HCT116 (cell line): Measurements from ENCODE around the gene ZNF592. TPM values are rescaled to one million over a fixed set of nuclear protein-coding genes. Genes with fewer than 3 reads are reported as not detected.

Source experiments
- ATAC-seq: fragments of 200-7000 bp; cut with Tn5 transposase; 2 replicates; pipeline ENCODE4 v1.9.1; 2020; ENCODE audit warnings: mild to moderate bottlenecking, moderate library complexity
- BruUV-seq: library from RNA; stranded (reverse); fragments of 400-500 nt; replicated peaks from 2 replicates; lab custom pipeline; 2021; lab: Mats Ljungman, UMichigan
- CTCF ChIA-PET: fragments of 300-600 bp; sonication (Branson Sonifier 250); formaldehyde crosslinking; loops from one replicate; lab custom pipeline; 2021; ENCODE audit warnings: antibody characterized with exemption; lab: Charles Lee
- POLR2A ChIA-PET: fragments of 300-600, 350-600 bp; sonication (Branson Sonifier 250); formaldehyde crosslinking; loops from one replicate; lab custom pipeline; 2021; ENCODE audit warnings: antibody characterized with exemption; lab: Charles Lee
- RAD21 ChIA-PET, 2 experiments: fragments of 300-600 bp; sonication (Branson Sonifier 250); formaldehyde crosslinking; loops; one replicate each; lab custom pipeline; 2023; ENCODE audit warnings: low total read pairs in 2 of 2; ENCODE audit not compliant: uncharacterized antibody in 2 of 2, unreplicated experiment in 2 of 2, low non-redundant PET in 1 of 2; lab: Charles Lee
- DNase-seq: peaks from one replicate; pipeline ENCODE4 v3.0.0-alpha.2; 2010; ENCODE audit warnings: low read depth, low spot score
- H2AFZ ChIP-seq: fragments of 200-600 bp; shearing (Covaris generic), sonication (generic); 2 replicates; pipeline ENCODE4 v1.6.1; 2017; ENCODE audit warnings: low read depth, mixed run types, mixed read lengths, antibody characterized with exemption, low read length; ENCODE audit not compliant: poor library complexity, severe bottlenecking
- H3K27ac ChIP-seq: 2 replicates; pipeline ENCODE4 v1.5.1; 2012; ENCODE audit warnings: low read depth, low read length
- H3K27me3 ChIP-seq: fragments of 200-600 bp; sonication (generic); 2 replicates; pipeline ENCODE4 v1.6.1; 2016; ENCODE audit warnings: mixed run types, low read length, mixed read lengths; ENCODE audit not compliant: insufficient read depth
- H3K36me3 ChIP-seq, 2 experiments: fragments of 200-500 bp in 1 of 2; fragments of 200-600 bp in 1 of 2; sonication (Bioruptor generic) in 1 of 2; sonication (generic) in 1 of 2; 2 replicates each; pipeline versions ENCODE4 v1.5.1 to v1.6.1; 2014 to 2016; ENCODE audit warnings: low read length in 2 of 2, inconsistent platforms in 1 of 2, mixed read lengths in 1 of 2, mixed run types in 1 of 2; ENCODE audit not compliant: insufficient read depth in 2 of 2, control insufficient read depth in 1 of 2
- H3K4me1 ChIP-seq, 2 experiments: fragments of 200-600 bp in 1 of 2; sonication (generic) in 1 of 2; 2 replicates each; pipeline versions ENCODE4 v1.5.1 to v1.6.1; 2012 to 2017; ENCODE audit warnings: low read length in 2 of 2, inconsistent platforms in 1 of 2, mild to moderate bottlenecking in 1 of 2, mixed read lengths in 1 of 2, mixed run types in 1 of 2, moderate library complexity in 1 of 2; ENCODE audit not compliant: insufficient read depth in 2 of 2, control insufficient read depth in 1 of 2
- H3K4me2 ChIP-seq: fragments of 200-600 bp; sonication (generic); 2 replicates; pipeline ENCODE4 v1.6.1; 2017; ENCODE audit warnings: mixed run types, low read length, mixed read lengths
- H3K4me3 ChIP-seq, 2 experiments: fragments of 200-600 bp in 1 of 2; sonication (generic) in 1 of 2; replicated peaks in 1 of 2; 2 replicates each; pipeline ENCODE4 v1.5.1; 2011 to 2016; ENCODE audit warnings: low read length in 2 of 2, control low read depth in 1 of 2, low read depth in 1 of 2, mild to moderate bottlenecking in 1 of 2, mixed read lengths in 1 of 2, mixed run types in 1 of 2
- H3K79me2 ChIP-seq: fragments of 200-600 bp; sonication (generic); 2 replicates; pipeline ENCODE4 v1.6.1; 2017; ENCODE audit warnings: mild to moderate bottlenecking, mixed run types, low read length, moderate library complexity, mixed read lengths; ENCODE audit not compliant: insufficient read depth
- H3K9ac ChIP-seq: fragments of 200-600 bp; sonication (generic); 2 replicates; pipeline ENCODE4 v1.6.1; 2016; ENCODE audit warnings: low read length, mixed read lengths
- H3K9me2 ChIP-seq: fragments of 200-600 bp; sonication (generic), shearing (Covaris generic); 2 replicates; pipeline ENCODE4 v1.6.1; 2017; ENCODE audit warnings: mixed run types, mild to moderate bottlenecking, moderate library complexity; ENCODE audit not compliant: insufficient read depth
- H3K9me3 ChIP-seq, 2 experiments: fragments of 200-500 bp in 1 of 2; fragments of 200-600 bp in 1 of 2; sonication (Bioruptor generic) in 1 of 2; sonication (generic) in 1 of 2; 2 replicates each; pipeline ENCODE4 v1.6.1; 2014 to 2017; ENCODE audit warnings: low read length in 2 of 2, mixed read lengths in 2 of 2, inconsistent platforms in 1 of 2, low read depth in 1 of 2, mild to moderate bottlenecking in 1 of 2, mixed run types in 1 of 2, moderate library complexity in 1 of 2; ENCODE audit not compliant: control insufficient read depth in 1 of 2, insufficient read depth in 1 of 2
- H4K20me1 ChIP-seq: fragments of 200-600 bp; sonication (generic), shearing (Covaris generic); 2 replicates; pipeline ENCODE4 v1.6.1; 2017; ENCODE audit warnings: mixed run types, mild to moderate bottlenecking, moderate library complexity; ENCODE audit not compliant: insufficient read depth
- ATF3 ChIP-seq: IDR thresholded peaks from 2 replicates; pipeline ENCODE4 v1.6.1; 2012
- CBX3 ChIP-seq: IDR thresholded peaks from 2 replicates; pipeline ENCODE4 v1.6.1; 2012; ENCODE audit warnings: low read depth
- CEBPB ChIP-seq: IDR thresholded peaks from 2 replicates; pipeline ENCODE4 v1.6.1; 2012; ENCODE audit warnings: low read depth
- EGR1 ChIP-seq: IDR thresholded peaks from 2 replicates; pipeline ENCODE4 v1.6.1; 2012; ENCODE audit warnings: low read depth
- ELF1 ChIP-seq: IDR thresholded peaks from 2 replicates; pipeline ENCODE4 v1.6.1; 2012; ENCODE audit warnings: low read depth, borderline replicate concordance
- EZH2phosphoT487 ChIP-seq: fragments of 200-600 bp; IDR thresholded peaks from 2 replicates; pipeline ENCODE4 v1.6.1; 2018; ENCODE audit warnings: antibody characterized with exemption, borderline replicate concordance
- REST ChIP-seq: IDR thresholded peaks from 2 replicates; pipeline ENCODE4 v1.6.1; 2012; ENCODE audit warnings: low read depth
- SIN3A ChIP-seq: IDR thresholded peaks from 2 replicates; pipeline ENCODE4 v1.6.1; 2012; ENCODE audit warnings: low read depth
- SP1 ChIP-seq: IDR thresholded peaks from 2 replicates; pipeline ENCODE4 v1.6.1; 2012; ENCODE audit warnings: low read depth
- SRF ChIP-seq: IDR thresholded peaks from 2 replicates; pipeline ENCODE4 v1.6.1; 2012; ENCODE audit warnings: low read depth
- YY1 ChIP-seq: IDR thresholded peaks from 2 replicates; pipeline ENCODE4 v1.6.1; 2011; ENCODE audit warnings: low read length, low read depth, moderate library complexity, mild to moderate bottlenecking; ENCODE audit not compliant: insufficient replicate concordance; ENCODE audit errors: extremely low read depth
- ZBTB33 ChIP-seq: IDR thresholded peaks from 2 replicates; pipeline ENCODE4 v1.6.1; 2011; ENCODE audit warnings: mild to moderate bottlenecking, low read length, moderate library complexity; ENCODE audit not compliant: insufficient replicate concordance; ENCODE audit errors: extremely low read depth
- ZNF274 ChIP-seq: fragments of 200-500 bp; sonication (Bioruptor generic); IDR thresholded peaks from 2 replicates; pipeline ENCODE4 v1.6.1; 2014; ENCODE audit warnings: mild to moderate bottlenecking, low read depth, low read length, inconsistent platforms
- intact Hi-C: fragments of 100-400 bp; cut with micrococcal nuclease; formaldehyde crosslinking; loops from 2 replicates; pipeline ENCODE4 v1.10.0; 2022
- total RNA-seq: library from RNA; stranded (reverse); gene quantifications from one replicate; pipeline ENCODE4 v1.2.1, GENCODE V29; 2021; ENCODE audit not compliant: unreplicated experiment

ZNF592 gene
- total RNA-seq, 1 experiment from 2014 or later: 26.4 TPM

GRCh38 chr15:84844964-84845363, 96.6 kb downstream of the ZNF592 start:
- H3K4me3 ChIP-seq: no peak overlapping the region
- no peaks in the 10 kb centered on the region for H3K36me3 ChIP-seq
- no peak overlapping the region for H3K9ac ChIP-seq
- H3K4me1 ChIP-seq: peaks cover 13 to 18% of the 10 kb centered on the region in 2 experiments
- no peak overlapping the region for H3K4me2 ChIP-seq
- peak overlapping the region; percentile 2 for H2AFZ ChIP-seq
- no peaks in the 10 kb centered on the region for H3K27me3 ChIP-seq
- H3K27ac ChIP-seq: no peak overlapping the region
- H3K79me2 ChIP-seq: no peaks in the 10 kb centered on the region
- intact Hi-C loops: loop anchor here (2.0 to 10.0 kb wide), 3 partner anchors 34 to 200 kb away; no protein-coding TSS in a partner anchor
- ChIA-PET CTCF (interaction anchor here (0.6 to 2.1 kb wide), 3 partner anchors 33 to 101 kb away, joined by 3 to 9 read pairs (median 4); no protein-coding TSS in a partner anchor), RAD21 (interaction anchor here in 1 of 2 experiments (1.0 kb wide), 1 partner anchor 85 kb away, joined by 3 read pairs; no protein-coding TSS in a partner anchor), POLR2A (no interaction called here)
- DNase-seq: no peak
- no peaks in the 10 kb centered on the region for H3K9me2 ChIP-seq
- no peak for TF ChIP-seq CEBPB
- TF ChIP-seq ZNF274: no peak
- TF ChIP-seq YY1: no peak
- no peak for TF ChIP-seq CBX3
- TF ChIP-seq ZBTB33: no peak
- TF ChIP-seq SP1: no peak
- TF ChIP-seq EGR1: no peak
- TF ChIP-seq SIN3A: no peak
- TF ChIP-seq ATF3: no peak
- no peak for TF ChIP-seq EZH2phosphoT487
- no peak for TF ChIP-seq ELF1
- TF ChIP-seq REST: no peak
- TF ChIP-seq SRF: no peak
- TF ChIP-seq, all 23 proteins: peak for 0
- H4K20me1 ChIP-seq: no peaks in the 10 kb centered on the region
- no TSS peak for BruUV-seq
- H3K9me3 ChIP-seq: peaks cover 0 to 19% of the 10 kb centered on the region in 2 experiments; a peak in 2 of 4 replicates
- 0 out of 2 replicates have a peak, but pooled peaks have one; percentile 12 for ATAC-seq
